Stimulated activated CD4-positive, alpha-beta T cell treated with anti-CD3 and anti-CD28 coated beads, Interleukin-1b, Interleukin-23, amount 100 ng/mL, for 1 hour (primary cell): Measurements from ENCODE around the gene PFKFB3.
"Not testable (repeated sequence)": the region's sequence is repeated elsewhere in the genome, so short reads cannot be mapped to it uniquely, and the experiment has no call there.

Experiments used
- DNase-seq, 2 donors: peaks; one replicate each; pipeline ENCODE4 v3.0.0-alpha.2; 2020; ENCODE audit warnings: low read depth in 2 of 2

PFKFB3 gene

GRCh38 chr10:6272126-6272525, 69.4 kb downstream of the PFKFB3 start:
- DNase-seq, result no peak

GRCh38 chr10:6273351-6273750, 70.6 kb downstream of the PFKFB3 start:
- DNase-seq, result no peak

- DNase-seq, result no peak
Measured at GRCh38 chr10:6274040-6274439, 71.3 kb downstream of the PFKFB3 start.

DNA sequence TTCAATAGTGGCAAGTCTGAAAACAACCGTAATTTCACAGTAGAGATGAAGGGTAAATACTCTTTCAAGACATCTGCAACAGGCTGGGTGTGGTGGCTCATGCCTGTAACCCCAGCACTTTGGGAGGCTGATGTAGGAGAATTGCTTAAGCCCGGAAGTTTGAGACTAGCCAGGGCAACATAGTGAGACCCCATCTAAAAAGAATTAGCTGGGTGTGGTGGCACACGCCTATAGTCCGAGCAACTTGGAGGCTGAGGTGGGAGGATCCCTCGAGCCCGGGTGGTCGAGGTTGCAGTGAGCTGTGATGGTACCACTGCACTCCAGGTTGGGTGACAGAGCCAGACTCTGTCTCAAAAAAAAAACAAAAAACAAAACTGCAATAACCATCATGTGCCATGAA, 71.8 kb downstream of the PFKFB3 start:
- DNase-seq, result no peak

DNA sequence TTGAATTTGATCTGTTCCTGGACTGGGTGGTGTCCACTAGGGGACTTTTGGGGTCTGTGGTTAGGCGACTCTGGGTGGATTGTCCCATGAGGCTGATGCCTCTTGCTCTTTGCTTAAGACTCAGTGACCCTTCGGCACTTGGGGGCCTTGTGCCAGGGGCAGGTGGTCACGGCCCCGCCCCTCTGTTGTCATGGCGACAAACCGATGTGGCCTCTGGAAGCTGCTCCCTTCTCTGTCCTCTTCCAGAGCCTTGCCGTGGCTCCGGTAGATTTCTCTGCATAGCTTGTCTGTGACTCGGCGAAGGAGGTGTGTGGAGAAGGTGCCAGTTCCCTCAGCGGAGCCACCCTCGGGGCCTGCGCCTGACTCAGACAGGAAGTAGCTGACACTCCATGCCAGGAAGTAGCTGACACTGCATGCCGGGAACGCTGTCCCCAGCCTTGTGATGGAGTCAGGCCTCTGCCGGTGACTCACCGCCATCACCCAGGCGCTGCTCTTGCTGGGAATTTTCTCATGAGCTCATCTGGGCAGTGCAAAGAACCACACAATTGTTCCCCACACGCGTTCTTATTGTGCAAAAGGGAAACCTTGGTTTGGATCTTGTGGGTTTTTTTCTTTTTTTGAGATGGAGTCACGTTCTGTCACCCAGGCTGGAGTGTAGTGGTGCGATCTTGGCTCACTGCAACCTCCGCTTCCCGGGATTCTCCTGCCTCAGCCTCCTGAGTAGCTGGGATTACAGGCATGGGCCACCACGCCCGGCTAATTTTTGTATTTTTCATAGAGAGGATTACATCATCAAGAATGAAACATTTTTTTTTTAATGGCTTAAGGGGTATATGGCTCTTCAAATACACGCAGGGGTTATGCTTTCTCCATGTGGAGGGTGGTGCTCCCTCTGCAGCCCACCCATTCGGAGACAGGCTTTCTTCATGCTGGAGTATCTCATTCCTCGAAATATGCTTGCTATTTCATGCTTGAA, 72.6 kb downstream of the PFKFB3 start:
- DNase-seq, result peak; percentile 64 to 85

DNA sequence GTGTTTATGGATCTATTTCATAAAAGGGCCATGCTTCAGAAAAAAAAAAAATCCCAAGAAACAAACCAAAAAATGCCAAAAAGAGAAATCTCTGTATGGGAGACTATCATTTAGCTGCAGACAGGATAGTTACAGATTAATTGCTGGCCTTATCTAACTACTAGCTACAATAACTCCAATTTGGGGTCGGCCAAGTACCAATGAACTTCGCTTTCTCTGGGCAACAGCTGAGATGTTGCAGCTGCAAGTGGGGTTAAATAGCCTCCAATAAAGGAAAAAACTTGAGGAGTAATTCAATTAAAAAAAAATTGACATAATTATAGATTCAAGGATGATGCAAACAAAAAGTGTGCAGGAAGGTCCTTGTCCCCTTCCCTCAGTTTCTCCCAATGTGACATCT, 73.6 kb downstream of the PFKFB3 start:
- DNase-seq, result no peak

- no peak for DNase-seq
Measured at GRCh38 chr10:6278519-6279120, 75.9 kb downstream of the PFKFB3 start.

- no peak for DNase-seq
Measured at GRCh38 chr10:6279540-6280267, 77.0 kb downstream of the PFKFB3 start.

GRCh38 chr10:6280291-6280690, 77.6 kb downstream of the PFKFB3 start:
- no peak for DNase-seq

GRCh38 chr10:6282454-6282958, 79.8 kb downstream of the PFKFB3 start:
- DNase-seq, result no peak

DNA sequence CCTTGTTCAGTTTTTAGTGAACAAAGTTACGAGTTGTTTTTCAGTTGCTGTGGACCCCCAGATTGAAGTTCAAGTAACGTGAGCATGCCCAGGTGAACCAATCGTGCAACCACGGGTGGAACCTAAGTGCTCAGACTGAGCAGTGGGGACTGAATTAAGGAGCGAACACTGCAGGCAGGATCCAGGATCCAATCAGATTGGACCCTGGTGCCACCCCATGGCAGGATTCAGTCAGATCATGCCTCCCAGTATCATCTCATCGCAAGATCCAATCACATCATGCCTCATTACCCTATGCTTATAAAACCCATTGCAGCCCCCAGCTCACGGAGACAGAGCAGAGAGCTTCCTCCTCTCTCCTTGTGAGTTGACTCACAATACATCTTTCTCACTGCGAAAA, 80.9 kb downstream of the PFKFB3 start:
- no peak for DNase-seq

- not testable (repeated sequence) for DNase-seq
Measured at GRCh38 chr10:6290621-6291020, 87.9 kb downstream of the PFKFB3 start.

GRCh38 chr10:6292741-6293151, 90.0 kb downstream of the PFKFB3 start:
- DNase-seq, result no peak

- not testable (repeated sequence) for DNase-seq
Measured at GRCh38 chr10:6296425-6296824, 93.7 kb downstream of the PFKFB3 start.

GRCh38 chr10:6296828-6297251, 94.1 kb downstream of the PFKFB3 start:
- DNase-seq, result no peak

GRCh38 chr10:6297522-6297921, 94.8 kb downstream of the PFKFB3 start:
- no peak for DNase-seq

DNA sequence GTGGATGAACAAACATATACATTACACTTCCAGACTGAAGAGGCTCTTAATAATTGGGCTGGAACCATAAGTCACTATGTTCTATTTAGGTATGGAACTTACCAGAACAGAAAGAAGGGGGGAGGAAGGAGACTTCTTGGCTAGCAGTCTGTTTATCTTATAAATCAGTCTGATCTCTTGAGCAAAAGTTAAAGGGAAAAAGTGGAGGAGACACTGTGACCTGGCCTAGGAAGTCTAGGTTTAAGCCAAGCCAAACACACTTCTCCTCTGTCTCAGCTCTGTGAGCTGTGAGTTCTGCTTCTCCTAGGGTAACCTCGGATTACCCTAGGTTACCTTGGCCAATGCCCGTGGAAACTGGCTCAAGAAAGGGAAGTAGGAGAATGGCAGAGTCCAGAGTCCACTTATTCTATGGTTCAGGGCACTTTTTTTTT, 95.2 kb downstream of the PFKFB3 start:
- DNase-seq, result no peak

DNA sequence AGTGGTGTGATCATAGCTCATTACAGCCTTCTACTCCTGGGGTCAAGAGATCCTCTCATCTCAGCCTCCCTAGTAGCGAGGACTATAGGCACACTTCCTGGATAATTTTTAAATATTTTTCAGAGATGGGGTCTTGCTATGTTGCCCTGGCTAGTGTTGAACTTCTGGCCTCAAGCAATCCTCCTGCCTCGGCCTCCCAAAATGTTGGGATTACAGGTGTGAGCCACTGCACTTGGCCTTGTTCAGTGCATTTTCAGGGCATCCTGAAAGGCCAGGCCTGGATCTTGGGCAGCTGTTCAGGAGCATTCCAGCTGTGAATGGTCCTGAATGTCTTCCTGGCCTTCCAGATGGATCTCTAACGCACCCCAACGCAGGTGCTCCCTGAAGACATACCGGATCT, 95.7 kb downstream of the PFKFB3 start:
- DNase-seq, result no peak

DNA sequence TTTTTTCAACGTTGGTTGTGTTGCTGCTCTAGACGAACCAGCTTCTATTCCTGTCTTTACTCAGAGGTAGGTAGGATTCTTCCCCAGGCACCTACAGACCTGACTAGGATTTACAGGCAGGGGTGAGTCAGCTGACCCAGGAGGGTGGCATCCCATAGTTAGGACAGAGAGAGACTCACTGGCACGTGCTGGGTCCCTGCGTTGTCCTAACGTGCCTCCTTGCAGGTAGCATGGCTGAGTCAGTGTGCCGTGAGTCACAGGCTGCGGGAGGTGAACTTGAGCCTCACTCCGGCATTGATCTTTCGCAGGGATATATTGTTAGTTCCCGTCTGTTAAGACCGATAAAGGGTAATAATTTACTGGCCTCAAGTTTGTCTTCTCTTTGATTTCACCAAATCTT, 96.5 kb downstream of the PFKFB3 start:
- DNase-seq, result no peak

- no peak for DNase-seq
Measured at GRCh38 chr10:6299743-6300105, 97.0 kb downstream of the PFKFB3 start.

GRCh38 chr10:6300106-6300783, 97.5 kb downstream of the PFKFB3 start:
- no peak for DNase-seq
